Activated CD8-positive, alpha-beta memory T cell treated with anti-CD3 and anti-CD28 coated beads, Interleukin-2, amount 50 U/mL, for 1 hour (primary cell): ENCODE results near the gene SLC18A3.

Experiments
- DNase-seq: peaks from one replicate; pipeline ENCODE4 v3.0.0-alpha.2; 2020; ENCODE audit errors: extremely low read depth

The SLC18A3 gene

DNA sequence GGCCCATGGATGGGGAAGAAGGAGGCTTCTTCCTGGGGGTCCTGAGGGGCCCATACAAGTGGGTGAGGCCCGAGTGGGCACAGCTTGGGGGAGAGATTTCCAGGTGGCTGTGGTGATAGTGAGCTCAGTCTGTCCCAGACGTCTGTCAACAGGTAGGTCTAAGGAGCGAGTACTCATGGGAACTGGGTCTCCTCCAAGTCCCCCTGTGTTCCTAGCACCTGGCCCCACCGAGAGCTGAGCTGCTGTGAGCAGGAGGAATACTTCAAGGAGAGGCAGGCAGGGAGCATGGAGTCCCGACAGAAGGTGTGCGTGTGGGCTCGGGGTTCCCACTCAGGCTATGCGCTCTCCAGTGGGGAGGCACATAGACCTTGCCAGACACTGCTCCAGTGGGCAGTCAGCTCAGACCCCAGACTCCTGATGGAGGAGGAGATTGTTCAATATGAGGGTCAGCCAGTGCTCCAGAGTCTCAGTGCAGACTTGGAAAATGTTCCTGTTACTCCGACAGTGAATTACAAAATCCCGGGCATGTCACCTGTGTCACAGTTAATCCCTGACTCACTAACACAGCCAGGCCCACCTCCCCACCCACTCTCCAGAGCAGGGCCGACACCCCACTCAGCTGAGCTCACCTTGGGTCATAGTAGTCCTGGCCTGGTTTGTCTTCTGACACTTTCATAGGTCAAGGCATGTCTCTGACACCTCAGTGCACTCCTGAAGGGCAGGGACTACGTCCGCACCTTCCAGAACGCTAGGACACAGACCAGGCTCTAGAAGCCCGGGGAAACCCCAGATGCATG is 41.1 kb downstream of the SLC18A3 start:
- no peak for DNase-seq

GRCh38 chr10:49651917-49652316 is 41.8 kb downstream of the SLC18A3 start:
- DNase-seq = no peak

DNA sequence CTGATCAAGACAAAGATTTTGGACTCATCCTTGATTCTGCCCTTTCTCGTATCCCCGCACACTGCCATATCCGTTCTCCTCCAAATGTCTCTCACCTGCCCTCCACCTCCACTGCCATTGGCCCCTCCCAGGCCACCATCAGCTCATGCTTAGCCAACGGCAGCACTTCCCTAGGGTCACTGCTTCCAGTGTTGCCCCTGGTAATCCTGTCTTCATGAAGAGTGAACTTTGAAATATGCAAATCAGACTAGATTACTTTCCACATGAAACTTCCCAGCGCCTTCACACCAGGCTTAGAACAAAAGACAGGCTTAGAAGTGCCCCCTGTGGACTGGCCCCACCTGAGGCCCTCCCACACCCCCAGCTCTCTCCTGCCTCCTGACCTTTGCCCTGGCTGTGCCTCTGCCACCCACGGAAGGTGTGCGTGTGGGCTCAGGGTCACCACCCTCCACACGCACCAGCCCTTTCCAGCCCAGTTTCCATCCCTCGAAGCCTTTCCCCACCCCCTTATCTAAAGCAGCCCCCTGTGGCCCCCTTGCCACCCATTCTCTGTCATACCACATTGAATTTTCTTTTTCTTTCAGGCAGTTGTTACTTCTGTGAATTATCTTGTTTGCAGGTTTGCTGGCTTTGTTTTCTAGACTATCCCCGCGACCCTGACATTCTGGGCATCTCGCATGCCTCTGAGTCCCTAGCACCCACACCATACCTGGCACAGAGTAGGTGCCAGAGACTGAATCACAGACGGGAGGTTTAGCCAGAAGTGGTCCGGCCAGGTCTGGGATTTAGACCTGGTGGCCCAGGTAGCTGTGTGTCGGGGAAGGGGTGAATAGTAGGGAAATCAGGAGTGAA is 42.5 kb downstream of the SLC18A3 start:
- DNase-seq = no peak

GRCh38 chr10:49653273-49653929 is 43.3 kb downstream of the SLC18A3 start:
- DNase-seq = no peak

- DNase-seq = no peak
Observed at GRCh38 chr10:49654036-49654693, 44.1 kb downstream of the SLC18A3 start.

- no peak for DNase-seq
Observed at GRCh38 chr10:49655099-49655498, 45.0 kb downstream of the SLC18A3 start.

DNA sequence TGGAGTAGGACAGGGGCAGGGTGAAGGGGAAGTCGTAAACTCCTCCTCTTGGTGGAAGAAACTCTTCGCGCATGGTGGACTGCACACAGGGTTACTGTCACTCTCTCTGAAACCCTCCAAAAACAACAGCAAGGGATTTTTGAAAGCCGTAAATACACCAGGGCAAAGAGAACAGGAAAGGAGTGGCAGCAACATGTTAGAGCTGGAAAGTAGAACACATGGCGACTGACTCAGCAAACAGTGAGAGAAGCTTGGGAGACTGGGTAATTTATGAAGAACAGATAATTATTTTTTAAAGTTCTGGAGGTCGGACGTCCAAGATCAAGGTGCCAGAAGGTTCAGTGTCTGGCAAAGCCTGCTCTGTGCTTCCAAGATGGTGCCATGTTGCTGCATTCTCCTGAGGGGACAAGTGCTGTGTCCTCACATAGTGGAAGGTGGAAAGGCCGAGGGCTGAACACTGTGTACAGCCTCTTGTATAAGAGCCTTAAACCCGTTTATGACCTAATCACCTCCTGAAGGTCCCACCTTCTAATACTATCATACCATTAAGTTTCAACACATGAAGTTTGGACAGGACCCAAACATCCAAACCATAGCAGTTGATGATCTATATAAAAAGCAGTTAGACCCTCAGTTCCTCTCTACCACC is 46.9 kb downstream of the SLC18A3 start:
- DNase-seq = no peak

- no peak for DNase-seq
Observed at GRCh38 chr10:49657606-49658005, 47.5 kb downstream of the SLC18A3 start.

- DNase-seq = no peak
Observed at GRCh38 chr10:49661140-49661856, 51.2 kb downstream of the SLC18A3 start.
